Endothelial cell of umbilical vein (primary cell): Measurements from ENCODE around the gene FBXO48. TPM values are rescaled to one million over a fixed set of nuclear protein-coding genes. Genes with fewer than 3 reads are reported as not detected.

Experiments used
- BruUV-seq: library from RNA; stranded (reverse); fragments of 400-500 nt; replicated peaks from 2 replicates; lab custom pipeline; 2021; lab: Mats Ljungman, UMichigan
- CTCF ChIA-PET: fragments of 300-600, 350-600 bp; sonication (Branson Sonifier 250); formaldehyde crosslinking; loops from one replicate; lab custom pipeline; 2021; ENCODE audit warnings: antibody characterized with exemption, inconsistent platforms; lab: Charles Lee
- POLR2A ChIA-PET: fragments of 300-600, 350-600 bp; sonication (Branson Sonifier 250); formaldehyde crosslinking; loops from one replicate; lab custom pipeline; 2021; ENCODE audit warnings: antibody characterized with exemption, inconsistent platforms; lab: Charles Lee
- DNase-seq: peaks from one replicate; pipeline ENCODE4 v3.0.0-alpha.2; 2011; ENCODE audit warnings: low read depth, low spot score
- FAIRE-seq: peaks from 2 replicates; lab custom pipeline; 2011; peaks lifted over from hg19 to GRCh38; lab: Jason Lieb, UNC
- H2AFZ ChIP-seq: 2 replicates; pipeline ENCODE4 v1.6.0; 2012; ENCODE audit warnings: low read depth, low read length, control low read depth, inconsistent platforms
- H3K27ac ChIP-seq: 2 replicates; pipeline ENCODE4 v1.5.1; 2011; ENCODE audit warnings: low read depth, mild to moderate bottlenecking, control low read depth, low read length, moderate library complexity; ENCODE audit not compliant: insufficient read depth
- H3K27me3 ChIP-seq, 2 experiments: 2 replicates each; pipeline versions ENCODE4 v1.6.0 to v1.6.1; 2011; ENCODE audit warnings: low read length in 2 of 2, mixed read lengths in 1 of 2; ENCODE audit not compliant: control insufficient read depth in 2 of 2, insufficient read depth in 2 of 2
- H3K36me3 ChIP-seq, 2 experiments: 2 replicates in 1 of 2; 3 replicates in 1 of 2; pipeline ENCODE4 v1.5.1; 2011; ENCODE audit warnings: low read length in 2 of 2, mild to moderate bottlenecking in 1 of 2, moderate library complexity in 1 of 2; ENCODE audit not compliant: control insufficient read depth in 2 of 2, insufficient read depth in 2 of 2; ENCODE audit errors: extremely low read depth in 1 of 2
- H3K4me1 ChIP-seq: 3 replicates; pipeline ENCODE4 v1.5.1; 2011; ENCODE audit warnings: mild to moderate bottlenecking, low read length; ENCODE audit not compliant: control insufficient read depth, insufficient read depth; ENCODE audit errors: extremely low read depth
- H3K4me2 ChIP-seq: 2 replicates; pipeline ENCODE4 v1.6.1; 2011; ENCODE audit warnings: low read length, control low read depth, mixed read lengths; ENCODE audit not compliant: insufficient read depth
- H3K4me3 ChIP-seq, 3 experiments: fragments of 200-600 bp in 1 of 3; sonication (generic), shearing (Covaris generic) in 1 of 3; replicated peaks in 1 of 3; 2 replicates each; pipeline ENCODE4 v1.5.1; 2011 to 2016; ENCODE audit warnings: control low read depth in 3 of 3, low read length in 3 of 3, mild to moderate bottlenecking in 2 of 3, inconsistent platforms in 1 of 3, low read depth in 1 of 3, moderate library complexity in 1 of 3; ENCODE audit not compliant: insufficient read depth in 1 of 3
- H3K79me2 ChIP-seq: 2 replicates; pipeline ENCODE4 v1.6.0; 2012; ENCODE audit warnings: low read length, inconsistent platforms; ENCODE audit not compliant: control insufficient read depth, insufficient read depth
- H3K9ac ChIP-seq: replicated peaks from 2 replicates; pipeline ENCODE3; 2011; ENCODE audit warnings: low read length, control low read depth; ENCODE audit not compliant: insufficient read depth; ENCODE audit errors: extremely low read depth
- H3K9me1 ChIP-seq: replicated peaks from 3 replicates; pipeline ENCODE4 v1.6.0; 2011; ENCODE audit warnings: mild to moderate bottlenecking, low read length; ENCODE audit not compliant: control insufficient read depth, insufficient read depth; ENCODE audit errors: extremely low read depth
- H3K9me3 ChIP-seq: replicated peaks from 2 replicates; pipeline ENCODE4 v1.5.1; 2012; ENCODE audit warnings: low read length, inconsistent platforms; ENCODE audit not compliant: control insufficient read depth, insufficient read depth
- H4K20me1 ChIP-seq: replicated peaks from 2 replicates; pipeline ENCODE3; 2011; ENCODE audit warnings: mild to moderate bottlenecking, low read length; ENCODE audit not compliant: control insufficient read depth, insufficient read depth; ENCODE audit errors: extremely low read depth
- EZH2 ChIP-seq: IDR thresholded peaks from 2 replicates; pipeline ENCODE4 v1.6.1; 2012; ENCODE audit warnings: borderline replicate concordance, low read depth, mild to moderate bottlenecking, moderate library complexity, low read length, inconsistent platforms; ENCODE audit not compliant: severe bottlenecking
- FOS ChIP-seq: IDR thresholded peaks from 2 replicates; pipeline ENCODE4 v1.6.1; 2011; ENCODE audit warnings: mild to moderate bottlenecking, low read length, moderate library complexity, borderline replicate concordance; ENCODE audit not compliant: insufficient read depth
- GATA2 ChIP-seq: IDR thresholded peaks from 2 replicates; pipeline ENCODE4 v1.7.0; 2011; ENCODE audit warnings: low read depth, mild to moderate bottlenecking, moderate library complexity, mixed read lengths, low read length; ENCODE audit not compliant: insufficient read length, insufficient read depth
- JUN ChIP-seq: IDR thresholded peaks from 2 replicates; pipeline ENCODE4 v1.6.1; 2011; ENCODE audit warnings: borderline replicate concordance, low read depth; ENCODE audit not compliant: insufficient read length, insufficient read depth
- MYC ChIP-seq: IDR thresholded peaks from one replicate; pipeline ENCODE4 v1.6.1; 2011; ENCODE audit warnings: mild to moderate bottlenecking, low read depth, low read length
- POLR2A ChIP-seq: IDR thresholded peaks from 2 replicates; pipeline ENCODE4 v1.6.1; 2012; ENCODE audit warnings: low read depth, mild to moderate bottlenecking, control low read depth, low read length
- POLR2AphosphoS5 ChIP-seq: IDR thresholded peaks from 2 replicates; pipeline ENCODE4 v1.6.1; 2012; ENCODE audit warnings: low read depth, mild to moderate bottlenecking, control low read depth, low read length, moderate library complexity; ENCODE audit not compliant: insufficient read depth
- dilution Hi-C: fragments of 300-500 bp; cut with MboI; formaldehyde crosslinking; loops from one replicate; pipeline ENCODE4 v1.15.0; 2019; ENCODE audit warnings: low sequenced_read_pairs; ENCODE audit not compliant: extremely low pct_ligation_motif_present
- intact Hi-C: fragments of 100-400 bp; cut with micrococcal nuclease; formaldehyde crosslinking; loops from one replicate; pipeline ENCODE4 v1.10.0; 2022
- polyA plus RNA-seq, 4 experiments: library from polyadenylated mRNA; depleted of rRNA in 3 of 4; stranded (reverse) in 3 of 4; unstranded in 1 of 4; fragments of >200 nt; gene quantifications; 2 replicates each; pipeline versions ENCODE4 v1.2.1 to v1.2.3, GENCODE V29; 2011 to 2012; ENCODE audit warnings: missing spikeins in 1 of 4
- total RNA-seq: library from RNA; stranded (reverse); gene quantifications from 2 replicates; pipeline ENCODE4 v1.2.3, GENCODE V29; 2021
- TF ChIP-seq, protein P1 (sequence below), 2 donors: IDR thresholded peaks; 1 replicate in 1 of 2; 2 replicates in 1 of 2; pipeline ENCODE4 v1.5.1; 2011; ENCODE audit warnings: low read length in 2 of 2, mild to moderate bottlenecking in 2 of 2, moderate library complexity in 2 of 2, control low read depth in 1 of 2, inconsistent platforms in 1 of 2, low read depth in 1 of 2; ENCODE audit not compliant: insufficient read depth in 1 of 2; ENCODE audit errors: extremely low read depth in 1 of 2
- TF ChIP-seq, protein P2 (sequence below): IDR thresholded peaks from 2 replicates; pipeline ENCODE4 v1.6.1; 2011; ENCODE audit not compliant: insufficient read depth, insufficient read length

Gene FBXO48
- total and polyA plus RNA-seq, 2 donors (not counting 3 experiments of a cell fraction or from before 2014, with no cell fraction given) = 0.46 to 0.73 TPM

DNA sequence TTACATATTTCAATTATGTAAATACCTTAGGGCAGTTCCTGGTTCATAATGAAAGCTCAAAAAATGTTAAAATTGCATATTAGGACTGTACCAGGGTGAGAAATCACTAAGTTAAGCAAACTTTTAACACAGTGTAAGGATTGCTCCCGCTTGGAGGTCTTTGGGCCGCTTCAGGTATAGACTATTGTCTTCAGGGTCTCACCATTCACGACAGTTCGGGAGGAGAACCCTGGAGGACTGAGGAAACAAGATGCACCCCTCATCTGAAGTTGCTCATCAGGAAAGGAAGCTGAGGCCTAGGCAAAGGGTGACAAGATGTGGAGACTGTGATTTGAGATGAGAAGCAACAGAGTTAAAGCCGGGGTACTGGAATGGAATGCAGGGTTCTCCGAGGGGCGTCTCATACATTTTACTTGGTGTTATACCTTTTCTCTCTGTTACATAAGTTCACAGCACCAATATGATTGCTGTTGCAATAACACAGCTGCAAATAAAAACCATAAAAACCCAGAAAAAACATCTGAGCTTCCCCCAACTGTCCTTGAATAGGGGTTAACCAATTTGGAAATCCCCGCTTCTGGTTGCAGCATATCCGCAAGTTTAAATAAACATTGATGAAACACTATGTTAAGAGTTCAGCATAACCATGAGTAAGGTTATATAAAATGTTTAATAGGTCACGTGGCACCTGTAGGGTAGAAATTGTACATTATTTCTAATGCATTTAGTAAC lies 40.1 kb downstream of the FBXO48 start:
- H3K4me2 ChIP-seq = no peak overlapping the region
- no peaks in the 10 kb centered on the region for H3K36me3 ChIP-seq
- H3K79me2 ChIP-seq = no peaks in the 10 kb centered on the region
- no peak overlapping the region for H3K4me3 ChIP-seq
- no TSS peak for BruUV-seq
- TF ChIP-seq JUN (no peak), EZH2 (no peak), MYC (no peak), POLR2A (no peak), POLR2AphosphoS5 (no peak), FOS (no peak), GATA2 (no peak)
- TF ChIP-seq, protein P1, sequence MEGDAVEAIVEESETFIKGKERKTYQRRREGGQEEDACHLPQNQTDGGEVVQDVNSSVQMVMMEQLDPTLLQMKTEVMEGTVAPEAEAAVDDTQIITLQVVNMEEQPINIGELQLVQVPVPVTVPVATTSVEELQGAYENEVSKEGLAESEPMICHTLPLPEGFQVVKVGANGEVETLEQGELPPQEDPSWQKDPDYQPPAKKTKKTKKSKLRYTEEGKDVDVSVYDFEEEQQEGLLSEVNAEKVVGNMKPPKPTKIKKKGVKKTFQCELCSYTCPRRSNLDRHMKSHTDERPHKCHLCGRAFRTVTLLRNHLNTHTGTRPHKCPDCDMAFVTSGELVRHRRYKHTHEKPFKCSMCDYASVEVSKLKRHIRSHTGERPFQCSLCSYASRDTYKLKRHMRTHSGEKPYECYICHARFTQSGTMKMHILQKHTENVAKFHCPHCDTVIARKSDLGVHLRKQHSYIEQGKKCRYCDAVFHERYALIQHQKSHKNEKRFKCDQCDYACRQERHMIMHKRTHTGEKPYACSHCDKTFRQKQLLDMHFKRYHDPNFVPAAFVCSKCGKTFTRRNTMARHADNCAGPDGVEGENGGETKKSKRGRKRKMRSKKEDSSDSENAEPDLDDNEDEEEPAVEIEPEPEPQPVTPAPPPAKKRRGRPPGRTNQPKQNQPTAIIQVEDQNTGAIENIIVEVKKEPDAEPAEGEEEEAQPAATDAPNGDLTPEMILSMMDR (IDR thresholded peaks at IDR 0.05; ENCODE audit: extremely low read depth in 1 of 2, insufficient read depth in 1 of 2, low read depth in 1 of 2, low read length in 2 of 2) = no peak
- TF ChIP-seq, protein P2, sequence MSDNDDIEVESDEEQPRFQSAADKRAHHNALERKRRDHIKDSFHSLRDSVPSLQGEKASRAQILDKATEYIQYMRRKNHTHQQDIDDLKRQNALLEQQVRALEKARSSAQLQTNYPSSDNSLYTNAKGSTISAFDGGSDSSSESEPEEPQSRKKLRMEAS = no peak
- peaks cover 12 to 18% of the 10 kb centered on the region in 2 experiments for H3K27me3 ChIP-seq
- H3K9me3 ChIP-seq = no peaks in the 10 kb centered on the region
- H3K9me1 ChIP-seq = no peaks in the 10 kb centered on the region
- ChIA-PET POLR2A (no interaction called here), CTCF (interaction anchor here (2.1 kb wide), 1 partner anchor 14 kb away, joined by 7 read pairs; no protein-coding TSS in a partner anchor)
- no peak overlapping the region for H3K9ac ChIP-seq
- dilution Hi-C loops (no loop called here), intact Hi-C loops (no loop called here)
- no peaks in the 10 kb centered on the region for H3K4me1 ChIP-seq
- FAIRE-seq (no peak), DNase-seq (no peak)
- no peaks in the 10 kb centered on the region for H4K20me1 ChIP-seq
- H3K27ac ChIP-seq = no peak overlapping the region
- no peak overlapping the region for H2AFZ ChIP-seq
